Ishikawa (cell line): Measurements from ENCODE around the gene NNAT.

Experiments
- CEBPB ChIP-seq: IDR thresholded peaks from 2 replicates; pipeline ENCODE4 v1.6.1; 2012
- CREB1 ChIP-seq: IDR thresholded peaks from 2 replicates; pipeline ENCODE4 v1.6.1; 2012; ENCODE audit warnings: low read depth
- EP300 ChIP-seq: IDR thresholded peaks from 2 replicates; pipeline ENCODE4 v1.6.1; 2012; ENCODE audit warnings: borderline replicate concordance
- FOXM1 ChIP-seq: IDR thresholded peaks from 2 replicates; pipeline ENCODE4 v1.6.1; 2012; ENCODE audit warnings: low read depth, borderline replicate concordance
- RAD21 ChIP-seq: IDR thresholded peaks from 2 replicates; pipeline ENCODE4 v1.6.1; 2012; ENCODE audit warnings: low read depth
- TAF1 ChIP-seq: IDR thresholded peaks from 2 replicates; pipeline ENCODE4 v1.6.1; 2012; ENCODE audit warnings: low read depth, mild to moderate bottlenecking
- ZBTB7A ChIP-seq: IDR thresholded peaks from 2 replicates; pipeline ENCODE4 v1.6.1; 2012; ENCODE audit warnings: low read depth
- TF ChIP-seq, protein P1 (sequence below): IDR thresholded peaks from 2 replicates; pipeline ENCODE4 v1.6.1; 2012; ENCODE audit warnings: low read depth, mild to moderate bottlenecking
- TF ChIP-seq, protein P2 (sequence below): IDR thresholded peaks from 2 replicates; pipeline ENCODE4 v1.6.1; 2012

DNA sequence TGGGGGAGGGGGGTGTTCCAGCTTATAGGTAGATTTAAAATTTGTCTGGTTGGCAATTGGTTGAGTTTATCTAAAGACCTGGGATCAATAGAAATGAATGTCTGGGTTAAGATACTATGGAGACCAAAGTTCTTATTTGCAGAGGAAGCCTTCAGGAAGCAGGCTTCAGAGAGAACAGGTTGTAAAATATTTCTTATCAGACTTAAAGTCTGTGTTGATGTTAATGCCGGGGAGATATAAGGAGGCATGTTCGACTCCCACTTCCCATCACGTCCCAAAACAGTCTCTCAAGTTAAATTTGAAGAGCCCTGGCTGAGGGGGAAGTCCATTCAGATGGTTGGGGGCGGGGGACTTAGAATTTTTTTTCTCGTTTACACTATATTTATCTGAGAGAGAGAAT is 19.0 kb downstream of the NNAT start:
- TF ChIP-seq, protein P1, sequence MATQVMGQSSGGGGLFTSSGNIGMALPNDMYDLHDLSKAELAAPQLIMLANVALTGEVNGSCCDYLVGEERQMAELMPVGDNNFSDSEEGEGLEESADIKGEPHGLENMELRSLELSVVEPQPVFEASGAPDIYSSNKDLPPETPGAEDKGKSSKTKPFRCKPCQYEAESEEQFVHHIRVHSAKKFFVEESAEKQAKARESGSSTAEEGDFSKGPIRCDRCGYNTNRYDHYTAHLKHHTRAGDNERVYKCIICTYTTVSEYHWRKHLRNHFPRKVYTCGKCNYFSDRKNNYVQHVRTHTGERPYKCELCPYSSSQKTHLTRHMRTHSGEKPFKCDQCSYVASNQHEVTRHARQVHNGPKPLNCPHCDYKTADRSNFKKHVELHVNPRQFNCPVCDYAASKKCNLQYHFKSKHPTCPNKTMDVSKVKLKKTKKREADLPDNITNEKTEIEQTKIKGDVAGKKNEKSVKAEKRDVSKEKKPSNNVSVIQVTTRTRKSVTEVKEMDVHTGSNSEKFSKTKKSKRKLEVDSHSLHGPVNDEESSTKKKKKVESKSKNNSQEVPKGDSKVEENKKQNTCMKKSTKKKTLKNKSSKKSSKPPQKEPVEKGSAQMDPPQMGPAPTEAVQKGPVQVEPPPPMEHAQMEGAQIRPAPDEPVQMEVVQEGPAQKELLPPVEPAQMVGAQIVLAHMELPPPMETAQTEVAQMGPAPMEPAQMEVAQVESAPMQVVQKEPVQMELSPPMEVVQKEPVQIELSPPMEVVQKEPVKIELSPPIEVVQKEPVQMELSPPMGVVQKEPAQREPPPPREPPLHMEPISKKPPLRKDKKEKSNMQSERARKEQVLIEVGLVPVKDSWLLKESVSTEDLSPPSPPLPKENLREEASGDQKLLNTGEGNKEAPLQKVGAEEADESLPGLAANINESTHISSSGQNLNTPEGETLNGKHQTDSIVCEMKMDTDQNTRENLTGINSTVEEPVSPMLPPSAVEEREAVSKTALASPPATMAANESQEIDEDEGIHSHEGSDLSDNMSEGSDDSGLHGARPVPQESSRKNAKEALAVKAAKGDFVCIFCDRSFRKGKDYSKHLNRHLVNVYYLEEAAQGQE, result no peak
- TF ChIP-seq ZBTB7A (no peak), RAD21 (no peak), CEBPB (no peak), TAF1 (no peak), EP300 (no peak), FOXM1 (no peak), CREB1 (no peak)
- TF ChIP-seq, protein P2, sequence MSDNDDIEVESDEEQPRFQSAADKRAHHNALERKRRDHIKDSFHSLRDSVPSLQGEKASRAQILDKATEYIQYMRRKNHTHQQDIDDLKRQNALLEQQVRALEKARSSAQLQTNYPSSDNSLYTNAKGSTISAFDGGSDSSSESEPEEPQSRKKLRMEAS, result no peak
